Retinal pigment epithelial cell (primary cell): Measurements from ENCODE around the gene LRRK1.

Experiments
- DNase-seq: peaks from one replicate; pipeline ENCODE4 v3.0.0-alpha.2; 2010; ENCODE audit warnings: low read depth
- H3K4me3 ChIP-seq: 2 replicates; pipeline ENCODE4 v1.5.1; 2011; ENCODE audit warnings: mild to moderate bottlenecking, low read length, control low read depth, moderate library complexity
- CTCF ChIP-seq: conservative IDR thresholded peaks from 2 replicates; pipeline ENCODE4 v1.5.1; 2011; ENCODE audit warnings: low read depth, low read length, control low read depth, inconsistent platforms

Gene LRRK1

GRCh38 chr15:101063891-101064794 is 145.0 kb downstream of the LRRK1 start:
- no peak overlapping the region for H3K4me3 ChIP-seq
- peak; percentile 33 for DNase-seq
- peak; percentile 22 for TF ChIP-seq CTCF

- TF ChIP-seq CTCF: no peak
- H3K4me3 ChIP-seq: no peak overlapping the region
- DNase-seq: no peak
These were observed 145.8 kb downstream of the LRRK1 start for GRCh38 chr15:101064795-101065569.

- no peak overlapping the region for H3K4me3 ChIP-seq
- no peak for TF ChIP-seq CTCF
- no peak for DNase-seq
These were observed 146.5 kb downstream of the LRRK1 start for GRCh38 chr15:101065570-101066221.

- TF ChIP-seq CTCF: no peak
- no peak for DNase-seq
- no peak overlapping the region for H3K4me3 ChIP-seq
These were observed 147.6 kb downstream of the LRRK1 start for GRCh38 chr15:101066501-101067408.

- H3K4me3 ChIP-seq: no peak overlapping the region
- DNase-seq: no peak
- TF ChIP-seq CTCF: no peak
These were observed 148.7 kb downstream of the LRRK1 start for GRCh38 chr15:101067660-101068522.
